ENCODE results near the gene TTC28.

The TTC28 gene

DNA sequence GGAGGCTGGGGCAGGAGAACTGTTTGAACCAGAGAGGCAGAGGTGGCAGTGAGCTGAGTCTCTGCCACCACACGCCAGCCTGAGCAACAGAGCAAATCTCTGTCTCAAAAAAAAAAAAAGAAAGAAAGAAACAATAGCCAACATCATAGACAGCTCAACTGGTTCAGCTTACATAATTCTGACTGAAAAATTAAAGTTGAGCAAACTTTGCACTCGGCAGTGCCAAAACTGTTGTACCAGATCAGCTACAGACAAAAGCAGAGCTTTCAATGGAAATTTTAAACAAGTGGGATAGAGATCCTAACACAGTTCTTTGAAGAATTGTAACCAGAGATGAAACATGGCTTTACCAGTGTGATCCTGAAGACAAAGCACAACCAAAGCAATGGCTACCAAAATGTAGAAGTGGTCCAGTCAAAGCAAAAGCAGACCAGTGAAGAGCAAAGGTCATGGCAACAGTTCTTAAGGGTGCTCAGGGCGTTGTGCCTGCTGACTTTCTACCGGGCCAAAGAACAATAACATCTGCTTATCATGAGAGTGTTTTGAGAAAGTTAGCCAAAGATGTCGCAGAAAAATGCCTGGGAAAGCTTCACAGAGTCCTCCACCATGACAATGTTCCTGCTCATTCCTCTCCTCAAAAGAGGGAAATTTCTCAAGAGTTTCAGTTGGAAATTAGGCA lies 59.3 kb downstream of the TTC28 start:
- TF ChIP-seq TEAD4 (IDR thresholded peaks at IDR 0.05) (no peak), YY1 (IDR thresholded peaks at IDR 0.05; ENCODE audit: low read depth) (no peak), EGR1 (IDR thresholded peaks at IDR 0.05) (no peak), RAD21 (IDR thresholded peaks at IDR 0.05; ENCODE audit: low read depth) (no peak), NFIC (IDR thresholded peaks at IDR 0.05) (no peak), TAF1 (IDR thresholded peaks at IDR 0.05; ENCODE audit: low read depth) (no peak), EP300 (IDR thresholded peaks at IDR 0.05; ENCODE audit: borderline replicate concordance) (no peak), FOXM1 (IDR thresholded peaks at IDR 0.05; ENCODE audit: borderline replicate concordance, low read depth) (no peak), ZBTB7A (IDR thresholded peaks at IDR 0.05; ENCODE audit: low read depth) (no peak), CEBPB (IDR thresholded peaks at IDR 0.05) (no peak), TCF12 (IDR thresholded peaks at IDR 0.05; ENCODE audit: low read depth) (no peak), CREB1 (IDR thresholded peaks at IDR 0.05; ENCODE audit: low read depth) (no peak)
- TF ChIP-seq, protein P1, sequence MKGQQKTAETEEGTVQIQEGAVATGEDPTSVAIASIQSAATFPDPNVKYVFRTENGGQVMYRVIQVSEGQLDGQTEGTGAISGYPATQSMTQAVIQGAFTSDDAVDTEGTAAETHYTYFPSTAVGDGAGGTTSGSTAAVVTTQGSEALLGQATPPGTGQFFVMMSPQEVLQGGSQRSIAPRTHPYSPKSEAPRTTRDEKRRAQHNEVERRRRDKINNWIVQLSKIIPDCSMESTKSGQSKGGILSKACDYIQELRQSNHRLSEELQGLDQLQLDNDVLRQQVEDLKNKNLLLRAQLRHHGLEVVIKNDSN (IDR thresholded peaks at IDR 0.05): no peak
- TF ChIP-seq, protein P2, sequence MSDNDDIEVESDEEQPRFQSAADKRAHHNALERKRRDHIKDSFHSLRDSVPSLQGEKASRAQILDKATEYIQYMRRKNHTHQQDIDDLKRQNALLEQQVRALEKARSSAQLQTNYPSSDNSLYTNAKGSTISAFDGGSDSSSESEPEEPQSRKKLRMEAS (IDR thresholded peaks at IDR 0.05): no peak
- TF ChIP-seq, protein P3, sequence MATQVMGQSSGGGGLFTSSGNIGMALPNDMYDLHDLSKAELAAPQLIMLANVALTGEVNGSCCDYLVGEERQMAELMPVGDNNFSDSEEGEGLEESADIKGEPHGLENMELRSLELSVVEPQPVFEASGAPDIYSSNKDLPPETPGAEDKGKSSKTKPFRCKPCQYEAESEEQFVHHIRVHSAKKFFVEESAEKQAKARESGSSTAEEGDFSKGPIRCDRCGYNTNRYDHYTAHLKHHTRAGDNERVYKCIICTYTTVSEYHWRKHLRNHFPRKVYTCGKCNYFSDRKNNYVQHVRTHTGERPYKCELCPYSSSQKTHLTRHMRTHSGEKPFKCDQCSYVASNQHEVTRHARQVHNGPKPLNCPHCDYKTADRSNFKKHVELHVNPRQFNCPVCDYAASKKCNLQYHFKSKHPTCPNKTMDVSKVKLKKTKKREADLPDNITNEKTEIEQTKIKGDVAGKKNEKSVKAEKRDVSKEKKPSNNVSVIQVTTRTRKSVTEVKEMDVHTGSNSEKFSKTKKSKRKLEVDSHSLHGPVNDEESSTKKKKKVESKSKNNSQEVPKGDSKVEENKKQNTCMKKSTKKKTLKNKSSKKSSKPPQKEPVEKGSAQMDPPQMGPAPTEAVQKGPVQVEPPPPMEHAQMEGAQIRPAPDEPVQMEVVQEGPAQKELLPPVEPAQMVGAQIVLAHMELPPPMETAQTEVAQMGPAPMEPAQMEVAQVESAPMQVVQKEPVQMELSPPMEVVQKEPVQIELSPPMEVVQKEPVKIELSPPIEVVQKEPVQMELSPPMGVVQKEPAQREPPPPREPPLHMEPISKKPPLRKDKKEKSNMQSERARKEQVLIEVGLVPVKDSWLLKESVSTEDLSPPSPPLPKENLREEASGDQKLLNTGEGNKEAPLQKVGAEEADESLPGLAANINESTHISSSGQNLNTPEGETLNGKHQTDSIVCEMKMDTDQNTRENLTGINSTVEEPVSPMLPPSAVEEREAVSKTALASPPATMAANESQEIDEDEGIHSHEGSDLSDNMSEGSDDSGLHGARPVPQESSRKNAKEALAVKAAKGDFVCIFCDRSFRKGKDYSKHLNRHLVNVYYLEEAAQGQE (IDR thresholded peaks at IDR 0.05; ENCODE audit: low read depth): no peak

DNA sequence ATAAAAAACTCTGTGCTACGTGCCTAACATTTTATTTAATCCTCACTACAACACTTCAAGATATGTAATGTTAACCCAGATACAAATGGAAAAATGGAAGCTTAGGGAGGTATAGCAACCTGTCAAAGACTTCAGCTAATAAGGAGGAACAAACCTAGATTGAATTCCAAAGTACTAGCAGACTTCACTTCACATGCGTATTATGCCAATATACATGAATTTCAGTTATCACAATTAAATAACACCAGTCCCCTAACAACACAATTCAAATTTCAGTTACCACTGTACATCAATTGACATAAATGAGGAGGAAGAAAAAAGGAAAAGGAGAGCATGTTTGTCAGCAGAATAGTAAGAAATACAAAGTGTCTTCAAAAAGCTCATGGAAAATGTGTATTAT lies 60.4 kb downstream of the TTC28 start:
- TF ChIP-seq, protein P1 (IDR thresholded peaks at IDR 0.05): no peak
- TF ChIP-seq EP300 (IDR thresholded peaks at IDR 0.05; ENCODE audit: borderline replicate concordance) (no peak), TEAD4 (IDR thresholded peaks at IDR 0.05) (no peak), NFIC (IDR thresholded peaks at IDR 0.05) (no peak), YY1 (IDR thresholded peaks at IDR 0.05; ENCODE audit: low read depth) (no peak), ZBTB7A (IDR thresholded peaks at IDR 0.05; ENCODE audit: low read depth) (no peak), TCF12 (IDR thresholded peaks at IDR 0.05; ENCODE audit: low read depth) (no peak), FOXM1 (IDR thresholded peaks at IDR 0.05; ENCODE audit: borderline replicate concordance, low read depth) (no peak), CREB1 (IDR thresholded peaks at IDR 0.05; ENCODE audit: low read depth) (no peak), TAF1 (IDR thresholded peaks at IDR 0.05; ENCODE audit: low read depth) (no peak), EGR1 (IDR thresholded peaks at IDR 0.05) (no peak), CEBPB (IDR thresholded peaks at IDR 0.05) (no peak), RAD21 (IDR thresholded peaks at IDR 0.05; ENCODE audit: low read depth) (no peak)
- TF ChIP-seq, protein P2 (IDR thresholded peaks at IDR 0.05): no peak
- TF ChIP-seq, protein P3 (IDR thresholded peaks at IDR 0.05; ENCODE audit: low read depth): no peak

DNA sequence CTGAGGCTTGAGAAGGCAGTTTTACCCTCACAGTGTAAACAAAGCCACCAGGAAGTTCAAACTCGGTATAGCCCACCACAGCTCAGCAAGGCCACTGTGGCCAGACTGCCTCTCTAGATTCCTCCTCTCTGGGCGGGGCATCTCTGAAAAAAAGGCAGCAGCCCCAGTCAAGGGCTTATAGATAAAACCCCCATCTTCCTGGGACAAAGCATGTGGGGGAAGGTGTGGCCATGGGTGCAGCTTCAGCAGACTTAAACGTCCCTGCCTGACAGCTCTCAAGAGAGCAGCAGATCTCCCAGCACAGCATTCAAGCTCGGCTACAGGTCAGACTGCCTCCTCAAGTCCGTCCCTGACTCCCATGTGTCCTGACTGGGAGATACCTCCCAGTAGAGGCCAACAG lies 69.7 kb downstream of the TTC28 start:
- no peak for TF ChIP-seq EP300 (IDR thresholded peaks at IDR 0.05; ENCODE audit: borderline replicate concordance)
- TF ChIP-seq CREB1 (IDR thresholded peaks at IDR 0.05; ENCODE audit: low read depth): no peak
- TF ChIP-seq, protein P2 (IDR thresholded peaks at IDR 0.05): no peak
- no peak for TF ChIP-seq YY1 (IDR thresholded peaks at IDR 0.05; ENCODE audit: low read depth)
- no peak for TF ChIP-seq EGR1 (IDR thresholded peaks at IDR 0.05)
- TF ChIP-seq, protein P3 (IDR thresholded peaks at IDR 0.05; ENCODE audit: low read depth): no peak
- no peak for TF ChIP-seq NFIC (IDR thresholded peaks at IDR 0.05)
- TF ChIP-seq CEBPB (IDR thresholded peaks at IDR 0.05): no peak
- TF ChIP-seq ZBTB7A (IDR thresholded peaks at IDR 0.05; ENCODE audit: low read depth): no peak
- TF ChIP-seq, protein P1 (IDR thresholded peaks at IDR 0.05): no peak
- TF ChIP-seq RAD21 (IDR thresholded peaks at IDR 0.05; ENCODE audit: low read depth): no peak
- no peak for TF ChIP-seq FOXM1 (IDR thresholded peaks at IDR 0.05; ENCODE audit: borderline replicate concordance, low read depth)
- TF ChIP-seq TEAD4 (IDR thresholded peaks at IDR 0.05): no peak
- no peak for TF ChIP-seq TAF1 (IDR thresholded peaks at IDR 0.05; ENCODE audit: low read depth)
- no peak for TF ChIP-seq TCF12 (IDR thresholded peaks at IDR 0.05; ENCODE audit: low read depth)
